ENCODE results near the gene E2F4. TPM values are rescaled to one million over a fixed set of nuclear protein-coding genes. Genes with fewer than 3 reads are reported as not detected.

E2F4 gene
- polyA plus RNA-seq, 1 donor (not counting 4 experiments of a cell fraction or from before 2014, with no cell fraction given), result 64.7 TPM

GRCh38 chr16:67199011-67199807 lies 7.3 kb downstream of the E2F4 start, which contains the start of gene ELMO3:
ELMO3 (plus strand) TSS chr16:67199131; CDS start chr16:67199327, 196 bp downstream.
- dilution Hi-C loops (cut with MboI; ENCODE audit: extremely low pct_ligation_motif_present, low sequenced_read_pairs), result no loop called here
- H3K4me2 ChIP-seq (ENCODE audit: control insufficient read depth, extremely low read depth, insufficient read depth, low read depth, low read length), result peak within 1 kb of the TSS; percentile 86
- no peaks in the 10 kb centered on the region for H4K20me1 ChIP-seq (ENCODE audit: control insufficient read depth, extremely low read depth, insufficient read depth, low read length)
- peak within 1 kb of the TSS; percentile 54 to 72 (median 70) for H3K4me3 ChIP-seq (ENCODE audit: control insufficient read depth in 2 of 3, extremely low read depth in 1 of 3, insufficient read depth in 2 of 3, low read depth in 1 of 3, low read length in 3 of 3)
- no peak within 1 kb of the TSS for H2AFZ ChIP-seq (ENCODE audit: control insufficient read depth, low read length)
- H3K9ac ChIP-seq (ENCODE audit: control insufficient read depth, extremely low read depth, insufficient read depth, low read length), result peak within 1 kb of the TSS; percentile 72
- H3K27ac ChIP-seq (ENCODE audit: control insufficient read depth, insufficient read depth, low read length), result peak within 1 kb of the TSS; percentile 47
- FAIRE-seq (peak; percentile 51), DNase-seq (ENCODE audit: low read depth, low spot score) (no peak)
- no peaks in the 10 kb centered on the region for H3K27me3 ChIP-seq (ENCODE audit: control insufficient read depth, extremely low read depth, insufficient read depth, low read length)
- H3K9me1 ChIP-seq (ENCODE audit: control insufficient read depth, extremely low read depth, insufficient read depth, low read length), result peaks cover 2% of the 10 kb centered on the region
- peaks cover 18% of the 10 kb centered on the region for H3K4me1 ChIP-seq (ENCODE audit: control insufficient read depth, extremely low read depth, insufficient read depth, low read length)
- H3K9me3 ChIP-seq (ENCODE audit: control insufficient read depth, low read depth, low read length), result no peaks in the 10 kb centered on the region
- peaks cover 31% of the 10 kb centered on the region for H3K79me2 ChIP-seq (ENCODE audit: control insufficient read depth, insufficient read depth, low read length)
- H3K36me3 ChIP-seq (ENCODE audit: control insufficient read depth in 2 of 2, extremely low read depth in 1 of 2, insufficient read depth in 2 of 2, low read length in 2 of 2), result peaks cover 41% of the 10 kb centered on the region in 2 experiments
- no peak for TF ChIP-seq EZH2 (IDR thresholded peaks at IDR 0.05; ENCODE audit: low read length)
- peak; percentile 62 to 97 (median 83) for TF ChIP-seq CTCF (optimal IDR thresholded peaks at IDR 0.05 in 1 of 3, IDR thresholded peaks at IDR 0.05 in 1 of 3, conservative IDR thresholded peaks at IDR 0.05 in 1 of 3; ENCODE audit: extremely low read depth in 1 of 3, insufficient read depth in 2 of 3, low read length in 3 of 3)

- Histone ChIP-seq H3K9me1 (ENCODE audit: control insufficient read depth, extremely low read depth, insufficient read depth, low read length) (peaks cover 2% of the 10 kb centered on the region), H4K20me1 (ENCODE audit: control insufficient read depth, extremely low read depth, insufficient read depth, low read length) (no peaks in the 10 kb centered on the region), H3K79me2 (ENCODE audit: control insufficient read depth, insufficient read depth, low read length) (peaks cover 25% of the 10 kb centered on the region), H3K36me3 (ENCODE audit: control insufficient read depth in 2 of 2, extremely low read depth in 1 of 2, insufficient read depth in 2 of 2, low read length in 2 of 2) (peaks cover 37 to 39% of the 10 kb centered on the region in 2 experiments), H2AFZ (ENCODE audit: control insufficient read depth, low read length) (no peak overlapping the region), H3K9me3 (ENCODE audit: control insufficient read depth, low read depth, low read length) (no peaks in the 10 kb centered on the region), H3K4me1 (ENCODE audit: control insufficient read depth, extremely low read depth, insufficient read depth, low read length) (peaks cover 18% of the 10 kb centered on the region), H3K4me2 (ENCODE audit: control insufficient read depth, extremely low read depth, insufficient read depth, low read depth, low read length) (peak overlapping the region; percentile 86), H3K9ac (ENCODE audit: control insufficient read depth, extremely low read depth, insufficient read depth, low read length) (peak overlapping the region; percentile 72), H3K27me3 (ENCODE audit: control insufficient read depth, extremely low read depth, insufficient read depth, low read length) (no peaks in the 10 kb centered on the region), H3K27ac (ENCODE audit: control insufficient read depth, insufficient read depth, low read length) (no peak overlapping the region), H3K4me3 (ENCODE audit: control insufficient read depth in 2 of 3, extremely low read depth in 1 of 3, insufficient read depth in 2 of 3, low read depth in 1 of 3, low read length in 3 of 3) (peak overlapping the region; percentile 54 to 72 (median 70))
- dilution Hi-C loops (cut with MboI; ENCODE audit: extremely low pct_ligation_motif_present, low sequenced_read_pairs), result no loop called here
- FAIRE-seq (no peak), DNase-seq (ENCODE audit: low read depth, low spot score) (no peak)
- TF ChIP-seq EZH2 (IDR thresholded peaks at IDR 0.05; ENCODE audit: low read length), result no peak
- TF ChIP-seq CTCF (optimal IDR thresholded peaks at IDR 0.05 in 1 of 3, IDR thresholded peaks at IDR 0.05 in 1 of 3, conservative IDR thresholded peaks at IDR 0.05 in 1 of 3; ENCODE audit: extremely low read depth in 1 of 3, insufficient read depth in 2 of 3, low read length in 3 of 3), result peak in 2 of 3 experiments; percentile 19 to 61
Observed at GRCh38 chr16:67199808-67200198, 7.8 kb downstream of the E2F4 start.
